ENCODE data around the gene SPDEF.

- TF ChIP-seq, protein P1, sequence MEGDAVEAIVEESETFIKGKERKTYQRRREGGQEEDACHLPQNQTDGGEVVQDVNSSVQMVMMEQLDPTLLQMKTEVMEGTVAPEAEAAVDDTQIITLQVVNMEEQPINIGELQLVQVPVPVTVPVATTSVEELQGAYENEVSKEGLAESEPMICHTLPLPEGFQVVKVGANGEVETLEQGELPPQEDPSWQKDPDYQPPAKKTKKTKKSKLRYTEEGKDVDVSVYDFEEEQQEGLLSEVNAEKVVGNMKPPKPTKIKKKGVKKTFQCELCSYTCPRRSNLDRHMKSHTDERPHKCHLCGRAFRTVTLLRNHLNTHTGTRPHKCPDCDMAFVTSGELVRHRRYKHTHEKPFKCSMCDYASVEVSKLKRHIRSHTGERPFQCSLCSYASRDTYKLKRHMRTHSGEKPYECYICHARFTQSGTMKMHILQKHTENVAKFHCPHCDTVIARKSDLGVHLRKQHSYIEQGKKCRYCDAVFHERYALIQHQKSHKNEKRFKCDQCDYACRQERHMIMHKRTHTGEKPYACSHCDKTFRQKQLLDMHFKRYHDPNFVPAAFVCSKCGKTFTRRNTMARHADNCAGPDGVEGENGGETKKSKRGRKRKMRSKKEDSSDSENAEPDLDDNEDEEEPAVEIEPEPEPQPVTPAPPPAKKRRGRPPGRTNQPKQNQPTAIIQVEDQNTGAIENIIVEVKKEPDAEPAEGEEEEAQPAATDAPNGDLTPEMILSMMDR (IDR thresholded peaks at IDR 0.05), result no peak
- TF ChIP-seq POLR2A (IDR thresholded peaks at IDR 0.05), result no peak
Observed at GRCh38 chr6:34595332-34596184, 39.4 kb upstream of the SPDEF start.
